ENCODE results near the gene RAG1. TPM values are rescaled to one million over a fixed set of nuclear protein-coding genes. Genes with fewer than 3 reads are reported as not detected.

RAG1 gene
- polyA plus RNA-seq (2011; rRNA removed) (0.10 and 0.22 TPM in 2 replicates), polyA minus RNA-seq (2011; rRNA and poly(A)+ RNA removed) (0.10 and 0.19 TPM in 2 replicates)

DNA sequence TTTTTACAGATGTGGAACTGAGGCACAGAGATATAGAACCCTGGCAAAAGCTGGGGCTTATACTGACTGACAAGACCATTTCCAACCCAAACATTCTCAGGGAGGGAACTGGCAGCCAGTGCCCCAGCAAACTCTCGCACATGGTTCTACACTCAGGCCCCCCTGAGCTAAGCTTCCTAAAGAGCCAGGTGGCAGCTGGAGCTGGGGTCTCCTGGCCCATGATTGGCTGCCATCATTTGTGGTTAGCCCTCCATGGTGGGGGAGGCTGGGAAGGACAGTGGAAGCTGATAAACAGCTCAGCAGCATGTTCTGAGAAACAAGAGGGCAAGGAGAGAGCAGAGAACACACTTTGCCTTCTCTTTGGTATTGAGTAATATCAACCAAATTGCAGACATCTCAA, at the start of gene RAG1:
Gene RAG1 (plus strand): TSS at position 314 of the 400 bp plus-strand sequence. CDS start 5,298 bp downstream, outside the sequence.
- peaks cover 10% of the 10 kb centered on the region for H3K27me3 ChIP-seq (ENCODE audit: control insufficient read depth, insufficient read depth, low read length)
- DNase-seq (ENCODE audit: low read depth) = no peak
- POLR2A ChIA-PET = no interaction called here
- CTCF ChIA-PET = interaction anchor here (0.6 to 9.1 kb wide), 4 partner anchors 27 to 180 kb away, joined by 3 to 156 read pairs (median 51); partner anchors contain the start of gene IFTAP
- no peak for TF ChIP-seq CTCF (IDR thresholded peaks at IDR 0.05; ENCODE audit: insufficient read depth, low read depth, low read length)
- no peaks in the 10 kb centered on the region for H3K36me3 ChIP-seq (ENCODE audit: control insufficient read depth, insufficient read depth, low read length)
- H3K4me3 ChIP-seq (ENCODE audit: low read depth, low read length) = no peak within 1 kb of the TSS

GRCh38 chr11:36530840-36531239, 37.0 kb upstream of the RAG1 start:
- no peak overlapping the region for H3K4me3 ChIP-seq (ENCODE audit: low read depth, low read length)
- no peak for TF ChIP-seq CTCF (IDR thresholded peaks at IDR 0.05; ENCODE audit: insufficient read depth, low read depth, low read length)
- DNase-seq (ENCODE audit: low read depth) = no peak
- POLR2A ChIA-PET = no interaction called here
- H3K36me3 ChIP-seq (ENCODE audit: control insufficient read depth, insufficient read depth, low read length) = no peaks in the 10 kb centered on the region
- CTCF ChIA-PET = no interaction called here
- no peaks in the 10 kb centered on the region; the same call in 1 of the 2 replicates for H3K27me3 ChIP-seq (ENCODE audit: control insufficient read depth, insufficient read depth, low read length)

DNA sequence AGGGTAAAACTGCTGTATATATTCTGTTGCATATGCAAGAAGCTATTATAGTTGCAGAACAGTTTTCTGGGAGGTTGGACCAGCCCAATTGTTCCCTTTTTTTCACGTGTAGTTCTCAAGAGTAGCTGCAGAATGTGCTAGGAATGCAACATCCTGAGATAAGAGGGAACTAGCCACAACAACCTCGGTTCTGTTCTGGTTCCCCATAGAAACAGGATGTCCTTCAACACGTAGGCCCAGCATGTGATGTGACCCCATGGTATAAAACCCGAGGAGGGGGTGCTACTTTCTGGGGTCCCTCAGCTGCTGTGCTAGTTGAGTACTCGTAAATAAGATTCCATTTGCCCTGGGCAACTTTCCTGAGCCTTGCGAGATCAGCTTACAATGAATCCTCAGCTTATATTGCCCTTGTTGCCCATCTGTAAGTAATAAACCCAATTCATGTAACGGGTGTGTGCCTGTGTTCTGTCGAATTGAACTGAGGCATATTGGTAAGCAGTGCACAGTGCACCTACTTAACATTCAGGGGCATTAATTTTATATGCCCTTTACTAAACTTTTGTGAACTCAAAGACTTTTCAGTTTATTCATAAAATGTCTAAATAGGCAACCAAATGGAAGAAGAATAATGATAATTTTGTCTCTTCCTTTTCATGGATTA, 34.7 kb upstream of the RAG1 start:
- CTCF ChIA-PET = interaction anchor here (0.9 to 1.1 kb wide), 2 partner anchors 9 to 22 kb away, joined by 3 read pairs; no protein-coding TSS in a partner anchor

DNA sequence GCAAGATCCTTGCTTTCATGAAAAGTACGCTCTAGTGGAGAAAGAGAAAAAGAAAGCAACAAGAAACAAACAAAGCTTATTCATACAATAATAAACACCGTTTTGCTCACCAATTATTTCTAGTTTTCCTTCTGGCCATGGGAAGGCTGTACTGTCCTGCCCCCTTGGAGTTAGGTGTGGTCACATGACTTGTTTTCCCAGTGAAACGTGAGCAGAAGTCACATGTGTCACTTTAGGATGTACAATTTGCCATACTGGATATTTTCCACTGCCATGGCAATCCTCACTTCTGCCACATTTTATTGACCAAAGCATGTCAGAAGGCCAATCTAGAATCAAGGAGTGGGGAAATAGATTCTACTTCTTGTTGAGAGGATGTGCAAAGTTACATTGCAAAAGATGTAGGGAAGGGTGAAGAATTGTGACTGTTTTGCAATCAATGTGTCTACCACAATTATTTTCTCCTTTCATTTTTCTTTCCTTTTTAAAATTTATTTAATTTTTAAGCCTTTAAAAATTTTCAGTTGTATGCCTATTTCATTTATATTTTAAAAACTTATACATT, 33.4 kb upstream of the RAG1 start:
- ChIA-PET POLR2A (no interaction called here), CTCF (interaction anchor here (0.7 kb wide), 1 partner anchor 1701 kb away, joined by 3 read pairs; no protein-coding TSS in a partner anchor)
- no peaks in the 10 kb centered on the region; the same call in 1 of the 2 replicates for H3K27me3 ChIP-seq (ENCODE audit: control insufficient read depth, insufficient read depth, low read length)
- DNase-seq (ENCODE audit: low read depth) = no peak
- no peaks in the 10 kb centered on the region for H3K36me3 ChIP-seq (ENCODE audit: control insufficient read depth, insufficient read depth, low read length)
- no peak for TF ChIP-seq CTCF (IDR thresholded peaks at IDR 0.05; ENCODE audit: insufficient read depth, low read depth, low read length)
- H3K4me3 ChIP-seq (ENCODE audit: low read depth, low read length) = no peak overlapping the region

More for the DNA sequence above, 34.7 kb upstream of the RAG1 start:
- no peak for DNase-seq (ENCODE audit: low read depth)
- POLR2A ChIA-PET = no interaction called here
- Histone ChIP-seq H3K36me3 (ENCODE audit: control insufficient read depth, insufficient read depth, low read length) (no peaks in the 10 kb centered on the region), H3K27me3 (ENCODE audit: control insufficient read depth, insufficient read depth, low read length) (no peaks in the 10 kb centered on the region; the same call in 1 of the 2 replicates), H3K4me3 (ENCODE audit: low read depth, low read length) (no peak overlapping the region)
- TF ChIP-seq CTCF (IDR thresholded peaks at IDR 0.05; ENCODE audit: insufficient read depth, low read depth, low read length) = no peak

- no peak overlapping the region for H3K4me3 ChIP-seq (ENCODE audit: low read depth, low read length)
- POLR2A ChIA-PET = no interaction called here
- no peaks in the 10 kb centered on the region for H3K27me3 ChIP-seq (ENCODE audit: control insufficient read depth, insufficient read depth, low read length)
- DNase-seq (ENCODE audit: low read depth) = peak; percentile 9
- CTCF ChIA-PET = interaction anchor here (1.0 kb wide), 1 partner anchor 48 kb away, joined by 3 read pairs; no protein-coding TSS in a partner anchor
- no peaks in the 10 kb centered on the region for H3K36me3 ChIP-seq (ENCODE audit: control insufficient read depth, insufficient read depth, low read length)
- TF ChIP-seq CTCF (IDR thresholded peaks at IDR 0.05; ENCODE audit: insufficient read depth, low read depth, low read length) = peak; percentile 29
Measured at GRCh38 chr11:36540998-36541397, 26.8 kb upstream of the RAG1 start.

Measured in BJ (cell line).